Loucy (cell line): ENCODE results near the gene DIP2A.
"Not testable (repeated sequence)": the region's sequence is repeated elsewhere in the genome, so short reads cannot be mapped to it uniquely, and the experiment has no call there.

Source experiments
- CTCF ChIP-seq: fragments of 200-600 bp; sonication (generic); conservative IDR thresholded peaks from 2 replicates; pipeline ENCODE4 v1.5.1; 2014; ENCODE audit warnings: mild to moderate bottlenecking, antibody characterized with exemption, low read length
- EZH2phosphoT487 ChIP-seq: fragments of 200-600 bp; IDR thresholded peaks from 2 replicates; pipeline ENCODE4 v1.6.1; 2018; ENCODE audit warnings: antibody characterized with exemption, mild to moderate bottlenecking, moderate library complexity, borderline replicate concordance

GRCh38 chr21:46433116-46433515, 25.6 kb upstream of the DIP2A start:
- not testable (repeated sequence) for TF ChIP-seq CTCF, EZH2phosphoT487
